Measurements from ENCODE around the gene KSR1.

DNA sequence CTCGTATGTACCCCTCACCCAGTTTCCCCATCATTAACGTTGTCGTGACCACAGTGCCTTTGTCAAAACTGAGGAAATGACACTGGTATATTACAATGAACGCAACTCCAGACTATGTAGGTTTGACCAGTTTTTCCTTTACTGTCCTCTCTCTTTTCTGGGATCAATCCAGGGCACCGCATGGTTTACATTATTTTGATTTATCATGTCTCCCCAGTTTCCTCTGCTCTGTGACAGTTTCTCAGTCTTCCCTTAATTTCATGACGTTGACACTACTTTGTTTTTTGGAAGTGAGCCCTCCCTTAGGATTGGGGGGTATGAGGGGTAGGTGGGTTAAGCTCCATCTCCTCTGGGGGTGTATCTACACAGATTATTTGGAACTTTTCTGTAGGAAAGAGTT is 98.7 kb downstream of the KSR1 start:
- TF ChIP-seq, protein P1, sequence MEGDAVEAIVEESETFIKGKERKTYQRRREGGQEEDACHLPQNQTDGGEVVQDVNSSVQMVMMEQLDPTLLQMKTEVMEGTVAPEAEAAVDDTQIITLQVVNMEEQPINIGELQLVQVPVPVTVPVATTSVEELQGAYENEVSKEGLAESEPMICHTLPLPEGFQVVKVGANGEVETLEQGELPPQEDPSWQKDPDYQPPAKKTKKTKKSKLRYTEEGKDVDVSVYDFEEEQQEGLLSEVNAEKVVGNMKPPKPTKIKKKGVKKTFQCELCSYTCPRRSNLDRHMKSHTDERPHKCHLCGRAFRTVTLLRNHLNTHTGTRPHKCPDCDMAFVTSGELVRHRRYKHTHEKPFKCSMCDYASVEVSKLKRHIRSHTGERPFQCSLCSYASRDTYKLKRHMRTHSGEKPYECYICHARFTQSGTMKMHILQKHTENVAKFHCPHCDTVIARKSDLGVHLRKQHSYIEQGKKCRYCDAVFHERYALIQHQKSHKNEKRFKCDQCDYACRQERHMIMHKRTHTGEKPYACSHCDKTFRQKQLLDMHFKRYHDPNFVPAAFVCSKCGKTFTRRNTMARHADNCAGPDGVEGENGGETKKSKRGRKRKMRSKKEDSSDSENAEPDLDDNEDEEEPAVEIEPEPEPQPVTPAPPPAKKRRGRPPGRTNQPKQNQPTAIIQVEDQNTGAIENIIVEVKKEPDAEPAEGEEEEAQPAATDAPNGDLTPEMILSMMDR (IDR thresholded peaks at IDR 0.05), result no peak
- TF ChIP-seq POLR2A (IDR thresholded peaks at IDR 0.05), result no peak
